Liver (tissue), 3 donors: ENCODE measurements around the gene ETFBKMT.
"Not testable (repeated sequence)": the region's sequence is repeated elsewhere in the genome, so short reads cannot be mapped to it uniquely, and the experiment has no call there.

Experiments
- CTCF ChIP-seq: fragments of 150-350 bp; IDR thresholded peaks from 2 replicates; pipeline ENCODE4 v1.5.1; 2017; ENCODE audit warnings: improper control_type of control experiment, low read depth, low read length; ENCODE audit not compliant: missing input control
- GABPA ChIP-seq, 2 donors: IDR thresholded peaks in 1 of 2; conservative IDR thresholded peaks in 1 of 2; 2 replicates each; pipeline ENCODE4 v1.6.1; 2016; ENCODE audit warnings: antibody characterized with exemption in 2 of 2, mild to moderate bottlenecking in 1 of 2, moderate library complexity in 1 of 2
- REST ChIP-seq: IDR thresholded peaks from 2 replicates; pipeline ENCODE4 v1.6.1; 2016; ENCODE audit warnings: antibody characterized with exemption, mild to moderate bottlenecking
- donor health status: healthy.
- donor health status: healthy.

GRCh38 chr12:31716998-31717397, 57.5 kb downstream of the ETFBKMT start:
- TF ChIP-seq CTCF; GABPA (IDR thresholded peaks at IDR 0.05 in 1 of 2, conservative IDR thresholded peaks at IDR 0.05 in 1 of 2); REST: not testable (repeated sequence)
